H1 (cell line): ENCODE data around the gene ZBTB25. TPM values are rescaled to one million over a fixed set of nuclear protein-coding genes. Genes with fewer than 3 reads are reported as not detected.

Experiments
- CTCF ChIA-PET: fragments of 300-600 bp; sonication (Branson Sonifier 250); formaldehyde crosslinking; loops from one replicate; lab custom pipeline; 2021; ENCODE audit not compliant: partially characterized antibody; lab: Charles Lee
- POLR2A ChIA-PET: fragments of 300-600 bp; sonication (Branson Sonifier 250); formaldehyde crosslinking; loops from one replicate; lab custom pipeline; 2021; ENCODE audit warnings: inconsistent platforms; ENCODE audit not compliant: partially characterized antibody; lab: Charles Lee
- DNase-seq, 2 experiments: peaks; one replicate each; pipeline versions ENCODE4 v3.0.0 to v3.0.0-alpha.2; 2010 to 2022; ENCODE audit warnings: low spot score in 2 of 2, low read depth in 1 of 2, mixed read lengths in 1 of 2
- FAIRE-seq: peaks from 2 replicates; lab custom pipeline; 2011; peaks lifted over from hg19 to GRCh38; lab: Jason Lieb, UNC
- H2AFZ ChIP-seq: 2 replicates; pipeline ENCODE4 v1.8.1; 2012; ENCODE audit warnings: low read length, inconsistent platforms
- H2AK5ac ChIP-seq: 2 replicates; pipeline ENCODE4 v1.6.1; 2013; ENCODE audit warnings: low read depth, low read length
- H2BK120ac ChIP-seq: replicated peaks from 2 replicates; pipeline ENCODE3; 2013; ENCODE audit warnings: low read depth, low read length, inconsistent platforms
- H2BK12ac ChIP-seq: 2 replicates; pipeline ENCODE4 v1.6.1; 2013; ENCODE audit warnings: low read depth, low read length
- H2BK15ac ChIP-seq: 2 replicates; pipeline ENCODE4 v1.6.1; 2013; ENCODE audit warnings: low read length
- H2BK20ac ChIP-seq: 2 replicates; pipeline ENCODE4 v1.6.1; 2013; ENCODE audit warnings: low read length
- H2BK5ac ChIP-seq: 2 replicates; pipeline ENCODE4 v1.6.1; 2013; ENCODE audit warnings: low read depth, low read length
- H3K14ac ChIP-seq: 2 replicates; pipeline ENCODE4 v1.6.1; 2013; ENCODE audit warnings: inconsistent platforms; ENCODE audit not compliant: insufficient read length
- H3K18ac ChIP-seq: 2 replicates; pipeline ENCODE4 v1.6.1; 2013; ENCODE audit warnings: low read length; ENCODE audit errors: extremely low read depth
- H3K23ac ChIP-seq: 2 replicates; pipeline ENCODE4 v1.6.1; 2013; ENCODE audit warnings: inconsistent platforms; ENCODE audit not compliant: insufficient read length
- H3K23me2 ChIP-seq: 2 replicates; pipeline ENCODE4 v1.6.1; 2013; ENCODE audit warnings: low read depth, low read length
- H3K27ac ChIP-seq: 2 replicates; pipeline ENCODE4 v1.6.1; 2011; ENCODE audit warnings: low read depth, low read length, inconsistent platforms
- H3K27me3 ChIP-seq, 4 experiments: replicated peaks in 1 of 4; 1 replicate in 1 of 4; 2 replicates in 3 of 4; pipeline versions ENCODE4 v1.6.1 to v1.8.1; 2011 to 2013; ENCODE audit warnings: low read length in 3 of 4, mild to moderate bottlenecking in 3 of 4, inconsistent platforms in 2 of 4, mixed read lengths in 2 of 4, moderate library complexity in 1 of 4; ENCODE audit not compliant: control insufficient read depth in 3 of 4, insufficient read depth in 3 of 4; ENCODE audit errors: extremely low read depth in 1 of 4
- H3K36me3 ChIP-seq, 4 experiments: 2 replicates each; pipeline versions ENCODE4 v1.6.1 to v1.8.1; 2011 to 2013; ENCODE audit warnings: mild to moderate bottlenecking in 4 of 4, low read length in 3 of 4, moderate library complexity in 2 of 4, control low read depth in 1 of 4, inconsistent platforms in 1 of 4; ENCODE audit not compliant: insufficient read depth in 4 of 4, control insufficient read depth in 2 of 4
- H3K4ac ChIP-seq: replicated peaks from 2 replicates; pipeline ENCODE3; 2013; ENCODE audit warnings: low read length, low read depth, mixed read lengths, inconsistent platforms; ENCODE audit not compliant: insufficient read length
- H3K4me1 ChIP-seq, 4 experiments: replicated peaks in 1 of 4; 1 replicate in 1 of 4; 2 replicates in 3 of 4; pipeline versions ENCODE4 v1.6.1 to v1.8.1; 2011 to 2013; ENCODE audit warnings: low read length in 3 of 4, inconsistent platforms in 2 of 4, mixed read lengths in 1 of 4; ENCODE audit not compliant: insufficient read depth in 4 of 4, control insufficient read depth in 3 of 4
- H3K4me2 ChIP-seq, 2 experiments: 2 replicates each; pipeline versions ENCODE4 v1.6.1 to v1.8.1; 2011 to 2013; ENCODE audit warnings: low read depth in 2 of 2, low read length in 2 of 2, control low read depth in 1 of 2, inconsistent platforms in 1 of 2, mild to moderate bottlenecking in 1 of 2; ENCODE audit not compliant: insufficient read depth in 1 of 2
- H3K4me3 ChIP-seq, 4 experiments: fragments of 200-600, 300-600 bp in 1 of 4; sonication (generic), shearing (Covaris generic), sonication (Bioruptor Twin) in 1 of 4; 2 replicates each; pipeline versions ENCODE4 v1.5.1 to v1.8.1; 2011 to 2016; ENCODE audit warnings: low read length in 4 of 4, low read depth in 3 of 4, control low read depth in 2 of 4, inconsistent platforms in 2 of 4, mild to moderate bottlenecking in 2 of 4, mixed read lengths in 1 of 4, moderate library complexity in 1 of 4; ENCODE audit not compliant: insufficient read depth in 2 of 4; ENCODE audit errors: extremely low read depth in 1 of 4
- H3K56ac ChIP-seq: replicated peaks from 2 replicates; pipeline ENCODE3; 2013; ENCODE audit warnings: low read depth, mild to moderate bottlenecking, mixed read lengths, low read length, inconsistent platforms; ENCODE audit not compliant: insufficient read length
- H3K79me1 ChIP-seq: 2 replicates; pipeline ENCODE4 v1.6.1; 2013; ENCODE audit warnings: low read depth, low read length, control low read depth
- H3K79me2 ChIP-seq, 2 experiments: 2 replicates each; pipeline versions ENCODE4 v1.6.1 to v1.8.1; 2012 to 2013; ENCODE audit warnings: low read length in 2 of 2, mild to moderate bottlenecking in 2 of 2, inconsistent platforms in 1 of 2; ENCODE audit not compliant: insufficient read depth in 2 of 2, control insufficient read depth in 1 of 2
- H3K9ac ChIP-seq, 4 experiments: replicated peaks in 1 of 4; 1 replicate in 1 of 4; 2 replicates in 3 of 4; pipeline versions ENCODE4 v1.6.1 to v1.8.1; 2011 to 2013; ENCODE audit warnings: low read depth in 3 of 4, low read length in 3 of 4, control low read depth in 2 of 4, mild to moderate bottlenecking in 2 of 4, moderate library complexity in 2 of 4, inconsistent platforms in 1 of 4; ENCODE audit errors: extremely low read depth in 1 of 4
- H3K9me3 ChIP-seq, 2 experiments: 2 replicates each; pipeline versions ENCODE4 v1.6.1 to v1.8.1; 2012 to 2013; ENCODE audit warnings: mild to moderate bottlenecking in 2 of 2, moderate library complexity in 2 of 2, control low read depth in 1 of 2, inconsistent platforms in 1 of 2, low read depth in 1 of 2, low read length in 1 of 2, mixed read lengths in 1 of 2; ENCODE audit not compliant: insufficient read depth in 2 of 2
- H4K20me1 ChIP-seq, 2 experiments: replicated peaks in 1 of 2; 2 replicates each; pipeline versions ENCODE3 to v1.8.1; 2011 to 2013; ENCODE audit warnings: inconsistent platforms in 2 of 2, low read length in 2 of 2, mild to moderate bottlenecking in 1 of 2; ENCODE audit not compliant: insufficient read depth in 2 of 2, control insufficient read depth in 1 of 2
- H4K5ac ChIP-seq: 2 replicates; pipeline ENCODE4 v1.6.1; 2013; ENCODE audit warnings: low read length, low read depth, mixed read lengths, inconsistent platforms; ENCODE audit not compliant: insufficient read length
- H4K8ac ChIP-seq: 2 replicates; pipeline ENCODE4 v1.8.0; 2013; ENCODE audit warnings: mild to moderate bottlenecking, moderate library complexity, low read length, inconsistent platforms; ENCODE audit not compliant: insufficient read depth; ENCODE audit errors: extremely low read depth
- H4K91ac ChIP-seq: replicated peaks from 2 replicates; pipeline ENCODE3; 2013; ENCODE audit warnings: low read length, mixed read lengths, inconsistent platforms; ENCODE audit not compliant: insufficient read length
- CHD2 ChIP-seq: IDR thresholded peaks from 2 replicates; pipeline ENCODE4 v1.6.1; 2012; ENCODE audit warnings: low read length, improper control_type of control experiment
- JUN ChIP-seq: IDR thresholded peaks from 2 replicates; pipeline ENCODE4 v1.6.1; 2011; ENCODE audit warnings: low read depth, mild to moderate bottlenecking, improper control_type of control experiment, low read length
- KDM5A ChIP-seq: fragments of 200-600 bp; IDR thresholded peaks from 2 replicates; pipeline ENCODE4 v1.7.1; 2012; ENCODE audit warnings: mild to moderate bottlenecking, low read length, inconsistent platforms, mixed read lengths
- MAFK ChIP-seq: IDR thresholded peaks from 2 replicates; pipeline ENCODE4 v1.6.1; 2012; ENCODE audit warnings: low read depth, mild to moderate bottlenecking, improper control_type of control experiment, low read length
- NANOG ChIP-seq: IDR thresholded peaks from 2 replicates; pipeline ENCODE4 v1.6.1; 2011; ENCODE audit warnings: low read length, low read depth, mild to moderate bottlenecking, inconsistent platforms; ENCODE audit not compliant: insufficient read depth, poor library complexity, severe bottlenecking
- PHF8 ChIP-seq: fragments of 200-600 bp; sonication (generic); conservative IDR thresholded peaks from 2 replicates; pipeline ENCODE4 v1.7.1; 2012; ENCODE audit warnings: low read depth, mild to moderate bottlenecking, inconsistent platforms, low read length, moderate library complexity
- RXRA ChIP-seq: IDR thresholded peaks from 2 replicates; pipeline ENCODE4 v1.6.1; 2011; ENCODE audit warnings: low read depth, mild to moderate bottlenecking, low read length, moderate library complexity; ENCODE audit not compliant: insufficient read depth
- SP1 ChIP-seq: IDR thresholded peaks from 2 replicates; pipeline ENCODE4 v1.6.1; 2011; ENCODE audit warnings: low read depth, low read length
- TAF7 ChIP-seq: optimal IDR thresholded peaks from 2 replicates; pipeline ENCODE3; 2011; ENCODE audit warnings: low read depth, mild to moderate bottlenecking, inconsistent platforms, low read length, moderate library complexity, borderline replicate concordance
- TEAD4 ChIP-seq: IDR thresholded peaks from 2 replicates; pipeline ENCODE4 v1.6.1; 2012; ENCODE audit warnings: low read depth, low read length, inconsistent platforms, mixed read lengths
- WGBS, 2 experiments: shearing (Covaris generic) in 1 of 2; methylation state at CpG; one replicate each; pipeline versions ENCODE4 v1.1.6 to v1.1.7; 2013 to 2015; ENCODE audit warnings: low lambda C conversion rate in 2 of 2, mixed read lengths in 2 of 2, inconsistent platforms in 1 of 2, low coverage in 1 of 2, missing lambda C conversion rate in 1 of 2; ENCODE audit not compliant: insufficient replicate concordance in 2 of 2, insufficient coverage in 1 of 2, insufficient read length in 1 of 2; ENCODE audit errors: extremely low coverage in 1 of 2, missing lambda C conversion rate in 1 of 2; 5-methylcytosine and 5-hydroxymethylcytosine counted together
- polyA plus RNA-seq, 7 experiments: library from polyadenylated mRNA; depleted of rRNA in 3 of 7; stranded (reverse) in 5 of 7; unstranded in 2 of 7; fragments of >200 nt in 5 of 7; fragments of 200-250 nt in 2 of 7; gene quantifications; 1 replicate in 5 of 7; 2 replicates in 1 of 7; 4 replicates in 1 of 7; pipeline versions ENCODE4 v1.2.1 to v1.2.3, GENCODE V29; 2011 to 2013; ENCODE audit warnings: missing spikeins in 2 of 7, mixed read lengths in 2 of 7
- total RNA-seq: library from RNA; stranded (reverse); fragmentation: NEBNext Ultra II Directional; extraction: Animal tissue kit (Norgen Biotek cat#: 25700); gene quantifications from 2 replicates; pipeline ENCODE4 v1.2.1, GENCODE V29; 2021
- TF ChIP-seq, protein P1 (sequence below): IDR thresholded peaks from 2 replicates; pipeline ENCODE4 v1.6.1; 2012; ENCODE audit warnings: inconsistent platforms
- TF ChIP-seq, protein P2 (sequence below): IDR thresholded peaks from 2 replicates; pipeline ENCODE4 v1.6.1; 2012; ENCODE audit warnings: low read length, inconsistent platforms

ZBTB25 gene
- total and polyA plus RNA-seq, 2 of the 8 experiments (the other 6 are each of a cell fraction or from before 2014, with no cell fraction given): 5.4 to 11.4 TPM

DNA sequence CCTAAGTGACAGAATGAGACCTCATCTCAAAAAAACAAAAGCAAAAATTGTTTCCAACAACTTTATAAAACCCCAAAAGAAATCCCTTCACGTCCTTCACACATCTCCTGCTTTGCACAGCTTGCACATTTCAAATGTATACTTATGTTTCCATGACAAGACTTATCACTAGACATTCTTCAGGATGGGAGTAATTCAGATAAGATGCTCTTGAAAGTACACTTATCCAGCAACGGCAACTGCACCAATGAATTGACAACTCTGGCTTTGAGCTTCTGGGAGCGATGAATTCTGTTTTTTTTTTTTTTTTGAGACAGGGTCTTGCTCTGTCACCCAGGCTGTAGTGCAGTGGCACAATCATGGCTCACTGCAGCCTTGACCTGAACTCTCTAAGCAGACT, 69.1 kb downstream of the ZBTB25 start:
- POLR2A ChIA-PET: interaction anchor here (0.6 to 1.4 kb wide), 4 partner anchors 39 to 55 kb away, joined by 3 to 4 read pairs (median 4); no protein-coding TSS in a partner anchor
- Histone ChIP-seq H4K8ac (no peak overlapping the region), H3K23ac (no peak overlapping the region), H2AFZ (no peak overlapping the region), H4K91ac (no peak overlapping the region), H3K79me2 (no peaks in the 10 kb centered on the region), H3K9me3 (no peaks in the 10 kb centered on the region), H4K20me1 (no peaks in the 10 kb centered on the region), H3K79me1 (no peaks in the 10 kb centered on the region), H3K18ac (no peak overlapping the region), H3K4me1 (no peaks in the 10 kb centered on the region), H2AK5ac (no peak overlapping the region), H3K56ac (no peak overlapping the region), H3K27ac (no peak overlapping the region), H3K4me3 (no peak overlapping the region), H2BK120ac (no peak overlapping the region), H3K23me2 (no peaks in the 10 kb centered on the region), H3K14ac (no peak overlapping the region), H3K4me2 (no peak overlapping the region), H3K27me3 (no peaks in the 10 kb centered on the region), H2BK5ac (no peak overlapping the region), H2BK15ac (no peak overlapping the region), H3K4ac (no peak overlapping the region), H3K36me3 (peaks cover 39 to 90% (median 81%) of the 10 kb centered on the region in 4 experiments), H4K5ac (no peak overlapping the region), H2BK12ac (no peak overlapping the region), H3K9ac (no peak overlapping the region), H2BK20ac (no peak overlapping the region)
- DNase-seq (no peak), FAIRE-seq (no peak)
- CTCF ChIA-PET: interaction anchor here (0.6 to 2.5 kb wide), 9 partner anchors 10 to 441 kb away, joined by 3 to 14 read pairs (median 4); partner anchors contain the start of gene ZBTB1
- 85% methylated on average over 3 of the region's 3 CpGs; no CpG with 5 or more reads in 1 of the 2 experiments for WGBS, 2 experiments
- TF ChIP-seq, protein P1, sequence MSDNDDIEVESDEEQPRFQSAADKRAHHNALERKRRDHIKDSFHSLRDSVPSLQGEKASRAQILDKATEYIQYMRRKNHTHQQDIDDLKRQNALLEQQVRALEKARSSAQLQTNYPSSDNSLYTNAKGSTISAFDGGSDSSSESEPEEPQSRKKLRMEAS: no peak
- TF ChIP-seq, protein P2, sequence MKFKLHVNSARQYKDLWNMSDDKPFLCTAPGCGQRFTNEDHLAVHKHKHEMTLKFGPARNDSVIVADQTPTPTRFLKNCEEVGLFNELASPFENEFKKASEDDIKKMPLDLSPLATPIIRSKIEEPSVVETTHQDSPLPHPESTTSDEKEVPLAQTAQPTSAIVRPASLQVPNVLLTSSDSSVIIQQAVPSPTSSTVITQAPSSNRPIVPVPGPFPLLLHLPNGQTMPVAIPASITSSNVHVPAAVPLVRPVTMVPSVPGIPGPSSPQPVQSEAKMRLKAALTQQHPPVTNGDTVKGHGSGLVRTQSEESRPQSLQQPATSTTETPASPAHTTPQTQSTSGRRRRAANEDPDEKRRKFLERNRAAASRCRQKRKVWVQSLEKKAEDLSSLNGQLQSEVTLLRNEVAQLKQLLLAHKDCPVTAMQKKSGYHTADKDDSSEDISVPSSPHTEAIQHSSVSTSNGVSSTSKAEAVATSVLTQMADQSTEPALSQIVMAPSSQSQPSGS: no peak
- TF ChIP-seq KDM5A (no peak), JUN (no peak), RXRA (no peak), CHD2 (no peak), SP1 (no peak), TEAD4 (no peak), TAF7 (no peak), PHF8 (no peak), MAFK (no peak), NANOG (no peak)
